ENCODE results near the gene IQCF2.
A peak's percentile ranks its signal among the peaks of the same experiment; 100 is the strongest.
"Not testable (repeated sequence)": the region's sequence is repeated elsewhere in the genome, so short reads cannot be mapped to it uniquely, and the experiment has no call there.

The IQCF2 gene

DNA sequence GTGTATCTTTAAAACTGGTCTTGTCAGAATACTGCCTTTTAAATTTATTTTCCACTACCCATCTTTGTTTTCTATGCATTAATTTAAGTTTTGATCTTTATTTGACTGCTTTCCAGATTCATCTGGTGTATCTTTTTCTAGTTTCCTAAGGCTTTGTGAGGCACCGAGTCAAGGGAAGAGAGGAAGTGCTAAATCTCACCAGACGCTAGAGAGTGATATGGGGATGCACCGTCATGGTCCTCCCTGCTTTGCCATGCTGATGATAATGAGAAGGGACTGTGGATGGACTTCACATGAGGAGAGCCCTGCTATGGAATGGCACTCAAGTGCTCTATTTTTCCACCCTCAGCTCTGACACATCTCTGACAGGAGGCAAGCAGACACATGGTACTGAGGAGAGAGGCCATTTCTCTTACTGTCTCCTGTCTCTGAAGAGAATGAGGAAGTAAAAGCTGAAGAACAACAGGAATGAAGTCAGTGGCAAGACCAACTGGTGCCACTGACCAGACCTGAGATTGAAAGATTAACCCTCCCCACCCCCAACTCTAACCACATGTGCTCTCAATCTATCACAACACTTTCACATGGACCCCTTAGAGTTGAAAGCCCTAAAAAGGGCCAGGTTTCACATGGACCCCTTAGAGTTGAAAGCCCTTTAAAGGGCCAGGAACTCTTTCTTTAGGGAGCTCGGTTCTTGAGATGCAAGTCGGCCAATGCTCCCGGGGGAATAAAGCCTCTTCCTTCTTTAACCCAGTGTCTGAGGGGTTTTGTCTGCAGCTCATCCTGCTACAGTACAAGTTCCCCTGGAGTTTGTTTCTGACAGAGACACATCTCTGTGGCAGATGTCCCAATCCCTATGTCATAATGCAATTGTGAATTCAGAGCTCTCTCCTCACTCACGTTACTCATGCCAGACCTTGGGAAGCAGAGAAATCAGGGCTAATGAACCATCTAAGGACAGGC is at the start of gene IQCF2:
IQCF2 (plus strand) TSS at position 913 of the 963 bp plus-strand sequence. CDS start 52 bp downstream, outside the sequence.
- in situ Hi-C loops (cut with MboI; ENCODE audit: low sequenced_read_pairs), result no loop called here
- H3K36me3 ChIP-seq (replicated peaks), result no peaks in the 10 kb centered on the region
- DNase-seq (ENCODE audit: low spot score in 2 of 2), result no peak

DNA sequence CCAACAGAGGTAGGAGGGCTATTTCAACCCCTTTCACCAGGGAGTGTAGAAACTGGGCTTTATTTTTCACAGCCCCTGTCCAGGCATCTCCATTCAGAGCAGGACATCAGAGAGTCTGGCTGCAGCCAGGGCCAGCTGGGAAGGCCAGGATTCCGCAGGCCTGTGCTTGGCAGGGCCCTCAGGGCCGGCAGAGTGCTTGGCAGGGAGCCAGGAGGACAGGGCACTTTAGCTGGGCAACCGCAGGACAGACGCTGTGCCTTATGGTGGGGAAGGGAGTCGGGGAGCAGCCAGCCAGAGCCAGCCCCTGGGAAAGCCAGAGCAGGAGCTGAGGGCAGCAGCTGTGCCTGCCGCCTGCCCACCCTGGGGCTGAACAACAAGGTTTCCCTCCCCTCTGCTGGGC is 47.9 kb upstream of the IQCF2 start:
- peaks cover 9% of the 10 kb centered on the region for H3K27me3 ChIP-seq (ENCODE audit: low read depth)
- no peaks in the 10 kb centered on the region for H3K4me1 ChIP-seq
- no peaks in the 10 kb centered on the region for H3K9me3 ChIP-seq
- H3K36me3 ChIP-seq (replicated peaks), result no peaks in the 10 kb centered on the region
- no peak overlapping the region for H3K4me3 ChIP-seq
- in situ Hi-C loops (cut with MboI; ENCODE audit: low sequenced_read_pairs), result no loop called here
- no peak for DNase-seq (ENCODE audit: low spot score in 2 of 2)

More for the DNA sequence above, at the start of gene IQCF2:
- Histone ChIP-seq H3K4me1 (no peaks in the 10 kb centered on the region), H3K27me3 (ENCODE audit: low read depth) (peaks cover 3% of the 10 kb centered on the region; the same call in 1 of the 2 replicates), H3K9me3 (no peaks in the 10 kb centered on the region; the same call in 1 of the 2 replicates), H3K4me3 (no peak within 1 kb of the TSS)

DNA sequence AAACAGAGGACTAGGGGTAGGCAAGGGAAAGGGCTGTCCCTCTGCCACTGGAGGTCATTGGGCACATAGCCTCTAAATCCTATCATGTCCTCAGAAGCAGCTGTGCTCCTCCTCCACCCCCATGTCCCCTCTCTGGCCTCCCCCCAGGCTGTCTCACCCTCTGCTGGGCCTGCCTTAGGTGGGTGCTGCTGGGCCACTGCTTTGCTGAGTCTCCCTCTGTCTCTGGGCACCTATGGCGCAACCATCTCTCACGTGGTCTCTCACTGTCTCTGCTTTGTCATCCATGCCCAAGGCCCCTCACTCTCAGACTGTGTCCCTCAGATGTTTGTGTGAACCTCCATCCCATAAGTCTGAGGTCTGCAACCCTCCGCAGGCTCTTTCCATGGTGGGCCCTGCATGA is 47.4 kb upstream of the IQCF2 start:
- H3K27me3 ChIP-seq (ENCODE audit: low read depth), result peaks cover 9% of the 10 kb centered on the region
- DNase-seq (ENCODE audit: low spot score in 2 of 2), result no peak
- no peaks in the 10 kb centered on the region for H3K9me3 ChIP-seq
- H3K36me3 ChIP-seq (replicated peaks), result no peaks in the 10 kb centered on the region
- no peaks in the 10 kb centered on the region for H3K4me1 ChIP-seq
- H3K4me3 ChIP-seq, result no peak overlapping the region
- in situ Hi-C loops (cut with MboI; ENCODE audit: low sequenced_read_pairs), result no loop called here

DNA sequence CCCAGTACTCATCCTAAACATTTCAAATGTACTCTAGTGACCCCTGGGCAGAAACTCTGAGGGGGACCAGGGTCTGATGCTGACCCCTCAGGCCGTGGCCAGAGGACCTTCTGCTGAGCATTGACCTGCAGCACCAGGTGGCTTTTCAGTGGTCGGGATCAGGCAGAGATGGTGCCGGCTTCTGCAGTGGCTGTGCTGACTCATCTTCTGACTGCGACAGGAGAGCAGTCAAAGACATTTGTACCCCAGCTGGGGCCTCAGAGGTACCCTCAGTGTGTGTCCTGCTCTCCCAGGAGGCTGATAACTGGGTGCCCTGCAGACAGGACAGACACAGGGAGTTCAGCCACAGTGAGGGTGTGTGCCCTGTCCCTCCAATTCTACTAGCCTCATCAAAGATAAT is 45.8 kb upstream of the IQCF2 start:
- Histone ChIP-seq H3K4me3 (no peak overlapping the region), H3K27me3 (ENCODE audit: low read depth) (peaks cover 9% of the 10 kb centered on the region), H3K36me3 (replicated peaks) (no peaks in the 10 kb centered on the region), H3K9me3 (no peaks in the 10 kb centered on the region), H3K4me1 (no peaks in the 10 kb centered on the region)
- no peak for DNase-seq (ENCODE audit: low spot score in 2 of 2)
- in situ Hi-C loops (cut with MboI; ENCODE audit: low sequenced_read_pairs), result no loop called here

DNA sequence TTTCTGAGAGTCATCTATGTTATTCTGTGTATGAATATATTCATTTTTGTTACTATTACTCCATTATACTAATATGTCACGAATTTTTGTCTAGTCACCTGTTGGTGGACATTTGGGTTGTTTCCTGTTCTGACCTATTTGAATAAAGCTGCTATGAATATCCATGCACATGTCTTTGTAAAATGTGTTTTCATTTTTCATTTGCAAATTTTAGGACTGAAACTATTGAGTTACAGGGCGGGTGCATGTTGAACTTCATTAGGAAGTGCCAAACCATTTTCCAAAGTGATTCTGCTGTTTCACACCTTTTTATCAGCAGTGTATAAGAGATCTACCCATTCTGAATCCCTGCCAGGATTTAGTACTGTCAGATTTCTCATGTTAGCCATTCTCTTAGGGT is 44.7 kb upstream of the IQCF2 start:
- no peak overlapping the region for H3K4me3 ChIP-seq
- no peaks in the 10 kb centered on the region for H3K36me3 ChIP-seq (replicated peaks)
- peaks cover 9% of the 10 kb centered on the region for H3K27me3 ChIP-seq (ENCODE audit: low read depth)
- H3K4me1 ChIP-seq, result no peaks in the 10 kb centered on the region
- DNase-seq (ENCODE audit: low spot score in 2 of 2), result no peak
- H3K9me3 ChIP-seq, result no peaks in the 10 kb centered on the region
- in situ Hi-C loops (cut with MboI; ENCODE audit: low sequenced_read_pairs), result no loop called here

DNA sequence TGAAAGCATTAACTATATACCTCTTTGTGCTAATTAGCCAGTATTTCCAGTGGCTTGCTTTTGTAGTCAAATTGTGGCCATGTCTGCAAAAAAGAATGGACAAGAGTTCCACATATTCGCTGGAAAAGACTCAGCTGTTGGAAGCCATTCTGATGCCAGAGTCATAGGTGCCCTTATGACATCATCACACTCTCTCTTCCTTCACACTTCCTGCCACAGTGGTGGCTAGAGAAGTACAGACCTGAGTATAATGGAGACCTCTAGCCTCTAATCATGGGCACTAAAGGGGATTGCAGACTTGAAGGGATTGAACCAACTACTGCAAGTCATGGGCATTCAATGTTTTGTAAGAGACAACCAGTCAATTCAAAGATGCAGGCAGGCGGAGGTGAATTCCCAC is 44.0 kb upstream of the IQCF2 start:
- Histone ChIP-seq H3K9me3 (no peaks in the 10 kb centered on the region), H3K36me3 (replicated peaks) (no peaks in the 10 kb centered on the region), H3K4me1 (no peaks in the 10 kb centered on the region), H3K27me3 (ENCODE audit: low read depth) (peaks cover 11% of the 10 kb centered on the region), H3K4me3 (no peak overlapping the region)
- in situ Hi-C loops (cut with MboI; ENCODE audit: low sequenced_read_pairs), result no loop called here
- DNase-seq (ENCODE audit: low spot score in 2 of 2), result no peak

DNA sequence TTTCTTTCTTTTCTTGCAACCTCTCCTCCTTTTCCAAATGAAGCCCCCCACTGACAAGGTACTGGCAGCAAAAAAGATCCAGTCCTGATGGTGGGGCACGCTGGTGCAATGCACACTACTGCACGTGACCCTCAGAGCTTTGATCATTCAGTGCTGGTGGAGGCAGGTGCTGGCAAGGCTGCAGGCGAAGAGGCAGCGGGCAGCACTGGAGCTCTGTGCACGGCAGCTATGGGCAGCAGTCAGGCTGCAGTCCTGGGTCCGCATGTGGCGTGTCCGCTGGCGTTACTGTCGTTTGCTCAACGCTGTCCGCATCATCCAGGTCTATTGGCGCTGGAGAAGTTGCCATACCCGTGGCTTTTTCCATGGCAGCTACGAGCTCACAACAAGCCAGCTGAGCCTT is 42.3 kb upstream of the IQCF2 start:
- Histone ChIP-seq H3K27me3 (ENCODE audit: low read depth) (peaks cover 12% of the 10 kb centered on the region), H3K4me3 (no peak overlapping the region), H3K4me1 (no peaks in the 10 kb centered on the region), H3K36me3 (replicated peaks) (no peaks in the 10 kb centered on the region), H3K9me3 (no peaks in the 10 kb centered on the region)
- in situ Hi-C loops (cut with MboI; ENCODE audit: low sequenced_read_pairs), result no loop called here
- no peak for DNase-seq (ENCODE audit: low spot score in 2 of 2)

DNA sequence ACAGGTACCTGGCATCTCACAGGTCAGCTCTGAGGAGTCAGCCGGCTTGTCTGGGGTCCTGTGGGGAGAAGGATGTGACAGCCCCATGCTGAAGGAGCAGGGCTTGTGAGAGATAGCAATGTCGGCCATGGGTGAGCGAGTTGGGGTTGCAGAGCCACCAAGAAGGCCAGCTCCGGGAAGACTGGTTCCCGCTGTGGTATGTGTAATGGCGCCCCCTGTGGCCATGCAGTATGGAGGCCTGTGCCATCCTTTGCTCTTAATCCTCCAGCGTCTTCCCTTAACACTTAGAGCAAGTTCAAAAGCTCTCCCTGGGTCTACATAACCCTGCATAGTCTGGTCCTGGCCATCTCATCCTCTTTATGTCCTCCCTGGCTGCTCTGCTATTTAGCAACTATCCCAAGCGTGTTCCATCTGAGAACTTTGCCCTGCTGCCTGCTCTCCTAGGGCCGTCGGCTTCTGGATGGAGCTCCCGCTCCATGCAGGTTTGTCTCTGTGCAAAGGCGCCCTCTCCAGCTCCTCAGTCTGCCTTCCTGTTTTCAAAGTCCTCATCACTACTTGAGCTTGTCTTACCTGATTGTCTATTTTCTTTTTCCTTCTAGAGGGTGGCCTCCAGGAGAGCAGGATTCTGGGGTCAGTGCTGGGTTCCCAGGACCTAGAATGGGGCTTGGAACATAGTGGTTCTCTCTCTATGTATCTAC is 41.6 kb upstream of the IQCF2 start:
- Histone ChIP-seq H3K36me3 (replicated peaks) (no peaks in the 10 kb centered on the region), H3K4me1 (no peaks in the 10 kb centered on the region), H3K27me3 (ENCODE audit: low read depth) (peaks cover 12% of the 10 kb centered on the region), H3K9me3 (no peaks in the 10 kb centered on the region), H3K4me3 (no peak overlapping the region)
- peak in 1 of 2 experiments; percentile 59 for DNase-seq (ENCODE audit: low spot score in 2 of 2)
- in situ Hi-C loops (cut with MboI; ENCODE audit: low sequenced_read_pairs), result no loop called here

DNA sequence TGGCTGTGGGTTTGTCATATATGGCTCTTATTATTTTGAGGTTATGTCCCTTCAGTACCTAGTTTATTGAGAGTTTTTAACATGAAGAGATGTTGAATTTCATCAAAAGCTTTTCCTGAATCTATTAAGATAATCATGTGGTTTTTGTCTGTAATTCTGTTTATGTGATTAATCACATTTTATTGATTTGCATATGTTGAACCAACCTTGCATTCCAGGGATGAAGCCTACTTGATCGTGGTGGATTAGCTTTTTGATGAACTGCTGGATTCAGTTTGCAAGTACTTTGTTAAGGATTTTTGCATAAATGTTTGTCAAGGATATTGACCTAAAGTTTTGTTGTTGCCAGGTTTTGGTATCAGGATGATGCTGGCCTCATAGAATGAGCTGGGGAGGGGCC is 33.1 kb upstream of the IQCF2 start:
- in situ Hi-C loops (cut with MboI; ENCODE audit: low sequenced_read_pairs), result no loop called here
- H3K9me3 ChIP-seq, result peaks cover 9% of the 10 kb centered on the region; the same call in 1 of the 2 replicates
- H3K4me1 ChIP-seq, result no peaks in the 10 kb centered on the region
- peaks cover 3% of the 10 kb centered on the region for H3K27me3 ChIP-seq (ENCODE audit: low read depth)
- no peaks in the 10 kb centered on the region for H3K36me3 ChIP-seq (replicated peaks)
- no peak for DNase-seq (ENCODE audit: low spot score in 2 of 2)
- no peak overlapping the region for H3K4me3 ChIP-seq

DNA sequence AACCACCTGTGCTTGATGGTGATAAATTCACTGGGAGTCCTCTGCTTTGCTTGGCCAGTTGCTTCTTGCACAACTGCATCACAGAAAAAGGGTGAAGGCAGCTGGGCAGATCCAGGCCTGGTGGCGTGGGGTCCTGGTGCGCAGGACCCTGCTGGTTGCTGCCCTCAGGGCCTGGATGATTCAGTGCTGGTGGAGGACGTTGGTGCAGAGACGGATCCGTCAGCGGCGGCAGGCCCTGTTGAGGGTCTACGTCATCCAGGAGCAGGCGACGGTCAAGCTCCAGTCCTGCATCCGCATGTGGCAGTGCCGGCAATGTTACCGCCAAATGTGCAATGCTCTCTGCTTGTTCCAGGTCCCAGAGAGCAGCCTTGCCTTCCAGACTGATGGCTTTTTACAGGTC is 31.1 kb upstream of the IQCF2 start:
- in situ Hi-C loops (cut with MboI; ENCODE audit: low sequenced_read_pairs), result no loop called here
- Histone ChIP-seq H3K27me3 (ENCODE audit: low read depth) (peaks cover 3% of the 10 kb centered on the region), H3K9me3 (peaks cover 9% of the 10 kb centered on the region; the same call in 1 of the 2 replicates), H3K4me1 (no peaks in the 10 kb centered on the region), H3K4me3 (no peak overlapping the region), H3K36me3 (replicated peaks) (no peaks in the 10 kb centered on the region)
- no peak for DNase-seq (ENCODE audit: low spot score in 2 of 2)

DNA sequence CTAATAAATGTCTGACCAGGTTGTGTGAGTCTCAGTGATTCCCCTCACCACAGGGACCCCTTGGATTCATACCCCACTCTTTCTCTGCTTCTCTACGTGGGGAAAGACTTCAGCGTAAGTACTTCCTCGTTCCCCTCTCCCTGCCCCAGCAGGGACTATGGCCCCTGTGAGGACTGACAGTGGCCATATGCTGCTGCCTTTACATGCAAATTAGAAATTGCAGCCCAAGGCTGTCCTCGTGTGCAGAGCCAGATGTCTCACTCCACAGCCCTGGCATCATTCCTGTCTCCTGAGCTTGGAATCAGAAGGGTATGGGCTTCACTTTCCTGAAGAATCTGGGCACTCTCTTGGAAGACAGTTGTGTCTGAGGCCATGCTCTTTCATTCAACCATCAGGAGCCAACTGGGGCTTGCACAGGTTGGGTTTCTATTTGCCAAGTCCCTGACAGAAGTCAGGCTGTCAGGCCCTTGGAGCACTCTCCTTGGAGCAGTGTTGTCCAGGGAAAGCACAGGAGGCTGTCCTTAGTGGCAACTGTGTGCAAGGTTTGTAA is 30.5 kb upstream of the IQCF2 start:
- in situ Hi-C loops (cut with MboI; ENCODE audit: low sequenced_read_pairs), result no loop called here
- peaks cover 9% of the 10 kb centered on the region; the same call in 1 of the 2 replicates for H3K9me3 ChIP-seq
- no peaks in the 10 kb centered on the region; the same call in 1 of the 2 replicates for H3K27me3 ChIP-seq (ENCODE audit: low read depth)
- DNase-seq (ENCODE audit: low spot score in 2 of 2), result no peak
- no peaks in the 10 kb centered on the region for H3K4me1 ChIP-seq
- no peak overlapping the region for H3K4me3 ChIP-seq
- H3K36me3 ChIP-seq (replicated peaks), result no peaks in the 10 kb centered on the region

DNA sequence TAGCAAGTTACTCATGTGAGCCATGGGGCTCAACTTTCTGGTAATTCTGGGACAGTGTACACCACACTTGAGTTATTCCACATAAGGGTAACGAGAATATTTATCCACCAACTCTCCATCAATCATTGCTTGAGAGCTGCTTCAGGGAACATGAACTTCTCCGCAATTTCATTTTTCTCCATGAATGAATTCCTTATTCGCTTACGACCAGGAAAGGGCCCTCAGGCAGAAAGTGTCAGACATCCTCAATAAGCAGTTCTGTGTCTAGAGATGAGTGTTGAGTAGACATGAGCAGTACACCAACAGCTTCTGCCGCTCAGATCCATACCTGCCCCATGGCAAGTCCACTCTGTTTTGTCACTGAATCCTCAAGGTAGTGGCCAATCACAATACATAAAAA is 24.8 kb upstream of the IQCF2 start:
- in situ Hi-C loops (cut with MboI; ENCODE audit: low sequenced_read_pairs), result no loop called here
- Histone ChIP-seq H3K9me3 (no peaks in the 10 kb centered on the region), H3K4me3 (no peak overlapping the region), H3K4me1 (no peaks in the 10 kb centered on the region), H3K27me3 (ENCODE audit: low read depth) (no peaks in the 10 kb centered on the region), H3K36me3 (replicated peaks) (no peaks in the 10 kb centered on the region)
- DNase-seq (ENCODE audit: low spot score in 2 of 2), result no peak

DNA sequence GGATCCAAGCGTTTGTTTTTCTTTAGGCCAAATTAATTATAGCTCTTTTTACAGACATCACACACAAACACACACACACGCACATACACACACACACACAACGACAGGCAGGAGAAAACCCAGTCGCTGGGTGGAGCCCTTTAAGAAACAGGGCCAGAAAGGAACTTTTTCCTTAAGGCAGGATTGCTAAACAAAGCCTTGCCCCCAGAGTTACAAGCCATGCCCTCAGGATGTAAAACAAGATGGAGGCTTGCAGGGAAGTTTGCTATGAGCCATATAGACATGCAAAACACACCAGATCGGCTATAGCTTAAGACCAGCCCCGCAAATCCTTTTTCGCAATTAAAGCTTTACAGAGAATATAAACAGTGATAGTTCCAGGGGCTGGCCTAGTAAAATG is 16.3 kb upstream of the IQCF2 start:
- in situ Hi-C loops (cut with MboI; ENCODE audit: low sequenced_read_pairs), result no loop called here
- Histone ChIP-seq H3K4me3 (no peak overlapping the region), H3K9me3 (no peaks in the 10 kb centered on the region), H3K4me1 (peaks cover 14% of the 10 kb centered on the region), H3K27me3 (ENCODE audit: low read depth) (no peaks in the 10 kb centered on the region), H3K36me3 (replicated peaks) (no peaks in the 10 kb centered on the region)
- DNase-seq (ENCODE audit: low spot score in 2 of 2), result peak; percentile 31 to 44

DNA sequence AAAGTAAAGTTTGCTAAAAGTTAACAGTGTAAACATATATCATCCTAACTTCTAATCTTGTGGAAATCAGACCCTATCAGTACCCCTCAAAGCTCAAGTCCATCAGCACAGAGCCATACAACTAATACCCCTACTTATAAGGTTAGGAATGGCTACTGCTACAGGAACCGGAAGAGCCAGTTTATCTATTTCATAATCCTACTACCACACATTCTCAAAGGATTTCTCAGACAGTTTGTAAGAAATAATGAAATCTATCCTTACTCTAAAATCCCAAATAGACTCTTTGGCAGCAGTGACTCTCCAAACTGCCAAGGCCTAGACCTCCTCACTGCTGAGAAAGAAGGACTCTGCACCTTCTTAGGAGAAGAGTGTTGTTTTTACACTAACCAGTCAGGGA is 6.0 kb upstream of the IQCF2 start:
- H3K9me3 ChIP-seq; DNase-seq (ENCODE audit: low spot score in 2 of 2); H3K36me3 ChIP-seq (replicated peaks); H3K4me3 ChIP-seq; H3K27me3 ChIP-seq (ENCODE audit: low read depth); H3K4me1 ChIP-seq; in situ Hi-C loops (cut with MboI; ENCODE audit: low sequenced_read_pairs): not testable (repeated sequence)

Data from HAP-1 (cell line).